ENCODE data around the gene IGF2BP3. TPM values are rescaled to one million over a fixed set of nuclear protein-coding genes. Genes with fewer than 3 reads are reported as not detected.
"Not testable (repeated sequence)": the region's sequence is repeated elsewhere in the genome, so short reads cannot be mapped to it uniquely, and the experiment has no call there.

Gene IGF2BP3
- total RNA-seq, 2 donors from 2014 or later, result 0.48 to 0.51 TPM

DNA sequence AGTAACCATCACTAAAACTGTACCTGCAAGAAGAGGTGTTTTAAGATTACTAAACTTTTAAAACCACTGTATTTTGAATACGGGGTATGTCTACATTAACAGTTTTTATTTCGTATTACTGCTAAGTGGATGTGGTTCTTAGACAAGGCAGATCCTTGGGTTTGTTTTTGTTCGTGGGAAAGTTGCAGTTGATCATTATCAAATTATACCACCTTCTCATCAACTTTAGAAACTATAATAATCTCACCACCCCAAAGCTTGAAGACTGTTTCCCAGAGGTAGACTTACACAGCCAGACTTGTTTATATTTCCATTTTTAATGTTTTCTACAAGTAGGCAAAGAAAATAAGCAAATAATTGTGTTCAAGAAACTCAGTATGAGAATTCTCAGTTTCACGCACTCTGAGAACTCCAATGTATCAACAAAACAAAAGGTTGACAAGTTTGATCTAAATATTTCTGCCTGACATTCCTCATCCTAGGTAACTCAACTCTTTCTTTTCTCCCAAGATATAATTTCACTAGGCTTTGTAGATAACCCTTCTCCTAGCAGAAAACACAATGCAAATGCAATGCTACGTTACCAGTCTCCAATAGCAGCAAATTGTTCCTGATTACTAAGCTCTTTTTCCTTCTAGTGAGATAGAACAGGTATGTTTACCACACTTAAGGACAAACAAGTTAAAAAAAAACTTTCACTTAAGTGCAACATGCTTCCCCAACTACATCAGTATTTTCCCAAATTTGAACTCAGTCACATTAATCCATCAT, 36.0 kb downstream of the IGF2BP3 start:
- intact Hi-C loops (cut with DNase I), result no loop called here

DNA sequence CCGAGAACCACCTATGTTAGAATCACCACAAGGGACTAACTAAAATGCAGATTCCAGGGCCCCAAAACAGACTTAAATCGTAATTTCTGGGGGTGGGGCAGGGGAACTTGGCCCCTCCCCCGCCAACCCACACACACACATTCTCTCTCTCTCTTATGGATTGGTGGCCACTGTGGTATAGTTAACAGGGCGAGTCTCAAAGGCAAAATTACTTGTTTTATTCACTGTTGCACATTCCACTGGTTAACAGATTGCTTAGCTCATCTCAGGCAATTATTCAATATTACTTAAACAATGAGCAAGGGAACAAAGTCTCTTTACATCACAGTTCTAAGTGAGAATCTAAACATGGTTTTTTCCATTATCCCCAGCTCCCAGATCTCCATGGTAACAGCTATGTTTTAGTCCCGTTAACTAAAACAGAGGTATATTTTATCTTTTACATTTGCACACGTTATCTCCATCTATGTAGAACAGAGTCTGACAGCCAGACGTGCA, 38.5 kb downstream of the IGF2BP3 start:
- intact Hi-C loops (cut with DNase I), result no loop called here
- DNase-seq (ENCODE audit: low spot score), result no peak

More for the DNA sequence above, 36.0 kb downstream of the IGF2BP3 start:
- no peak for DNase-seq (ENCODE audit: low spot score)

DNA sequence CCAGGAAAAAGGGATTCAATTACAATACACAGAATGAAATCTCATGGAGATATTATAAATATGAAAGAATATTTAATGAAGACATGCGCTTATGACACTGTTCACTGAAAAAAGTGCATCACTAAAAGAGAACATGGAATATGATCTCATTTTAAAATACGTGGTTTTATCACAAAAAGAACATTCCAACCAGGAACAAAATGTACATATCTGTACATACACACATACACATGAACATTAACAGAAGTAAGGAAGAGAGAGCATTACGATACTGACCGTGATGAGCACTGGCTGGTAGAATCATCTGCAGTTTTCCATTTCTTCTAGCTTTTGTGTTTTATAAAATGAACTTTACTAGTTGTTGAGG, 39.4 kb downstream of the IGF2BP3 start:
- intact Hi-C loops (cut with DNase I), result no loop called here
- no peak for DNase-seq (ENCODE audit: low spot score)

DNA sequence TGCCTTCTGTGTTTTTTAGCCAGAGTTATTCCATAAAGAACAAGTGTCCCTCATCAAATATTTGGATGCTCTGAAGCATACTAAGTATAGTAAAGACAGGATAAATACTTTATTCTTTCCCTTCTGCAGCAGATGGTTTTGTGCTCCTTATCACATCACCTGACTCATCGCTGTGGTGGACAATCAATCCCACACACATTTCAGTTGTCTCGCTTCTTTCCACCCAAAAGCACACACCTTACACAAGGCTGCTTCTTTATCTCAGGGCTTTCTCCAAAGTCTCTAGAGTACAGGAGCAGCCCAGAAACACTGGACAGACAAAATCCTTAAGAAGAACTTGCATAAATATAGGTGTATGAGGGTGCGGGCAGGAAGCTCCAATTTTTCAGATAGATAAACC, 43.4 kb downstream of the IGF2BP3 start:
- DNase-seq (ENCODE audit: low spot score), result no peak
- intact Hi-C loops (cut with DNase I), result no loop called here

DNA sequence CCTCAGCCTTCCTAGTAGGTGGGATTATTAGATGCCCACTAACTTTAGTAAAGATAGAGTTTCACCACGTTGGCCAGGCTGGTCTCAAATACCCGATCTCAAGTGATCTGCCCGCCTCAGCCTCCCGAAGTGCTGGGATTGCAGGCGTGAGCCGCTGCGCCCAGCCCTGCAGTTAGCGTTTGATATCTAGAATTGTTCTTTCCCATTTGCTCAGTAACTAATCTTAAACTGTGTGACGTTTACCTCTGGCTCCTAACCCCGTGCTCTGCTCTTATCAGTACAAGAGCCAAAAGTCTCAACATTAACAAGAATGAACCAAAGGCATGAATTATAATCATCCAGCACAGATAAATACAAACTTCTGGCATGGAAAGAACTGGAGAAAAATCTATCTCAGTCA, 47.4 kb downstream of the IGF2BP3 start:
- no peak for DNase-seq (ENCODE audit: low spot score)
- intact Hi-C loops (cut with DNase I), result no loop called here

DNA sequence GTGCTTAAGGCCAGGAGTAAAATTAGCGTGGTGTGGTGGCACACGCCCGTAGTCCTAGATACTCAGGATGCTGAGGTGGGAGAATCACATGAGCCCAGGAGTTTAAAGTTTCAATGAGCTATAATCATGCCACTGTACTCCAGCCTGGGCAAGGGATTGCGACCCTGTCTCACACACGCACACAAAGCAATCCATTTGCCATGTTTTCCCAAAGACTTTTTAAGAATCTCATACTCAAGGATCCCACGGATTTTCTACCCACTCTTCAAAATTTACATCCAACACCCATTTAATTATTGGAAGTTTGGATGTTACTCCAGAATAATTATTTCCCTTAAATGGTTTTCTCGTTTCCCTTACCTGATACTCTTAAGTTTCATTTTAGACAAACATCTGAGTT, 47.9 kb downstream of the IGF2BP3 start:
- intact Hi-C loops (cut with DNase I), result no loop called here
- DNase-seq (ENCODE audit: low spot score), result no peak

DNA sequence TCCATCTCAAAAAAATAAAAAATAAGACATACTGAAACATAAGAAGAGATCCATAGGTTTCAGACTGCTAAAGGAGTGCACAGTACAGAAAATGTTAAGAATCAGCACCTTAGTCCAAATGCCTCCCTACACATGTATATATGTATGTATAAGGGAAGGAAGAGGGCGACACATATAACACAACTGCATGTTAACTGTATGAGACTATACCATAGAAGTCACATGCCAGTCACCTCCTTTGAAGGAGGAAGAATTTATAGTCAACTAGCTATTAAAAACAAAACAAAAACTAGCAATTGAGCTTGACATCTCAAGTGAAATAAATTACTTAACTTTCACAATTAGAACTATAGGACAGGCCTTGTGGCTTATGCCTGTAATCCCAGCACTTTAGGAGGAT, 50.4 kb downstream of the IGF2BP3 start:
- DNase-seq (ENCODE audit: low spot score), result no peak
- intact Hi-C loops (cut with DNase I), result loop anchor here in 1 of 2 donors (10.0 kb wide), 1 partner anchor 465 kb away; no protein-coding TSS in a partner anchor

DNA sequence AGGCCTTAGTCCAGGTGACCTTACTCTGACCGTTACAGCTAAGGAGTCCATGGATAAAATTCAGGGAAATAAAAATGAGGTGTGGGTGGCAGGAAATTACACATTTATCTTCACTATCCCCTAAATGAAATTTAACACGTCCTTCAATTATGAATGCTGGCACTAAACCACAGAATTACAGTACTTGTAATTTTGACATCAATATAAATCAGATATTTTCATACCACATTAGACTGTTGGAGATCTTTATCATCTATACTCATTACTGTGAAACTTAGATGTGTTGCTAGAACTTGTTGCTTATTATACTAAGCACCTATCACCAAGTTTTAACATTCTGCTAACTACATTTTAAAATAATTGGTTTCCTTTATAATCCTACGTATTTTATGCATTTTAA, 51.1 kb downstream of the IGF2BP3 start:
- intact Hi-C loops (cut with DNase I), result loop anchor here in 1 of 2 donors (10.0 kb wide), 1 partner anchor 466 kb away; no protein-coding TSS in a partner anchor
- DNase-seq (ENCODE audit: low spot score), result no peak

DNA sequence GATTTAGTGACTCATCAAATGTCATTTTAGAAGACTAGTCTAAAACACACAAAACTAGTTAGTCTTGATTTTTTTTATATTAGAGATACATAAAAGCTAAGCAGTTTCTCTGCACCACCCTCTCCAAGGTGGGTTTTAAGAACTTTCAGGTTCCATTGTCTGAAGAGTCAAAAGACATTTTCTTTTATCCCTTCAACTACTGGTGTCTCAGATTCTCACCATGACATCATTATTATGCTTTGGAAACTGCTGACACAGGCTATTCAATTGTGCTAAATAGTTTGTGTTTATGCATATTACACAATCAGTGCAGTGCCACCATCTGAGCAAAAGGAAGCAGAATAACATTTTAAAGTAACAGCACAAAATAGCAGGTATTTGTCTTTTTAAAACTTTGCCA, 52.2 kb downstream of the IGF2BP3 start:
- intact Hi-C loops (cut with DNase I), result loop anchor here in 1 of 2 donors (10.0 kb wide), 1 partner anchor 467 kb away; no protein-coding TSS in a partner anchor
- no peak for DNase-seq (ENCODE audit: low spot score)

DNA sequence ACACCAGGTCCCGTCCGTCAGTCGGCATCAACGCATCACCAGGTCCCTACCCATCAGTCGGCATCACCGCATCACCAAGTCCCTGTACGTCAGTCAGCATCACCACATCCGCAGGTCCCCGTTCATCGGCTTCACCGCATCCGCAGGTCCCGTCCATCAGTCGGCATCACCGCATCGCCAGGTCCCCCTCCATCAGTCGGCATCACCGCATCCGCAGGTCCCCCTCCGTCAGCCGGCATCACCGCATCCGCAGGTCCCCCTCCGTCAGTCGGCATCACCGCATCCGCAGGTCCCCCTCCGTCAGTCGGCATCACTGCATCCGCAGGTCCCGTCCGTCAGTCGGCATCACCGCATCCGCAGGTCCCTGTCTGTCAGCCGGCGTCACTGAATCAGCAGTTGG, 55.1 kb downstream of the IGF2BP3 start:
- intact Hi-C loops (cut with DNase I), result loop anchor here in 1 of 2 donors (10.0 kb wide), 1 partner anchor 470 kb away; no protein-coding TSS in a partner anchor
- no peak for DNase-seq (ENCODE audit: low spot score)

DNA sequence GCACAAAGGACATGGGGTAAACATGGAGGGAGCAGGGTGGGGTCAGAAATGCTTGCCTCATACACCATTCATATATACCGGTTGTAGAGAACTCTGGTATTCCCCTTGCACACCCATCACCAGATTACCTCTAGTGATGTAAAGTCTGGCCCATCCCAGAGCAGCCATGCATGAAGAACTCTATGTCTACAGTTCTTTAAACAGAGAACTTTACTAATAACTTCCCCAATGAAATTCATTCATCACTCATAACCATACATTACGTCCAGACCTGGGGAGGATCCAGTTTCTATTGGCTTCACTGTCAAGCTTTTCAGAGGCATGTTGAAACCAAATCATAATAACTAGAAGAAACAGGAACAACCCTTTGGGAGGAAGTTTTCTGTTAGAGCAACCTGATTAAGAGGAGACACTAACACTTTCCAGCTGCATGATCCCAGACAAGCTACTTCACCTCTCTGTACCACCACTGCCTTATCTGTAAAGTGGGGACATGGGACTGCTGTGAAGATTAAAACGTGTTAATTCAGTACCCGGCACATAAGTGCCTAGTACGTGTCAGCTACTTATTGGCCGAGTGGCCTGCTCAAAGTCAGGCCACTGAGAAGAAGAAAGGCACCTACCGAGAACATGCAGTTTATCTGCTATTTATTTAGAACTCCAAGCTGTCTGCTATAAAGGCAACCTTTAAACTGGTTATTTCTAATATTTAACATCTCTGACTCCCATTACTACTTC, 59.7 kb downstream of the IGF2BP3 start:
- DNase-seq (ENCODE audit: low spot score), result no peak
- intact Hi-C loops (cut with DNase I), result loop anchor here in 1 of 2 donors (10.0 kb wide), 1 partner anchor 474 kb away; no protein-coding TSS in a partner anchor

DNA sequence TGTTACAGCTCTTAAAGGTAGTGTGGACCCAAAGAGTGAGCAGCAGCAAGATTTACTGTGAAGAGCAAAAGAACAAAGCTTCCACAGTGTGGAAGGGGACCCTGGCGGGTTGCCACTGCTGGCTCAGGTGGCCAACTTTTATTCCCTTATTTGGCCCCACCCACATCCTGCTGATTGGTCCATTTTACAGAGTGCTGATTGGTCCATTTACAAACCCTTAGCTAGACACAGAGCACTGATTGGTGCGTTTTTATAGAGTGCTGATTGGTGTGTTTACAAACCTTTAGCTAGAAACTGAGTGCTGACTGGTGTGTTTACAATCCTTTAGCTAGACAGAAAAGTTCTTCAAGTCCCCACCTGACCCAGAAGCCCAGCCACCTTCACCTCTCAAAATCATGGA, 63.7 kb downstream of the IGF2BP3 start:
- intact Hi-C loops (cut with DNase I); DNase-seq (ENCODE audit: low spot score): not testable (repeated sequence)

DNA sequence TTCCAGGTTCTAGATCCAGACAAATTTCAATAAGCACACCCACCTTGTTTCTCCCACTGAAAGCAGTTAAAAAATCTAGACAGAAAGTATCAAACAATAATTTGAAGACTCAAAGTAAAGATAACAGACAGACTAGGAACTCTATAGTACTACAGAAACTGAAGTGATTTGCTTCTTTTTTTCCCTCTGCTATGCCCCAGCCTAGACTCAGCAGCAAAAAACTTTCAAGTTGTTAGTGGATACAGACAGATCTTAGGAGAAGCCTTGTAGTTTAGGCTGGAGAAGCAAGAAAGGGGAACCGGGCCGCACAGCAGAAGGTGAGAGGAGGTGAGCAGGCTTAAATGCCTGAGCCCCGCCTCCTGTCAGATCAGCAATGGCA, 65.1 kb downstream of the IGF2BP3 start:
- intact Hi-C loops (cut with DNase I), result no loop called here
- DNase-seq (ENCODE audit: low spot score), result no peak

DNA sequence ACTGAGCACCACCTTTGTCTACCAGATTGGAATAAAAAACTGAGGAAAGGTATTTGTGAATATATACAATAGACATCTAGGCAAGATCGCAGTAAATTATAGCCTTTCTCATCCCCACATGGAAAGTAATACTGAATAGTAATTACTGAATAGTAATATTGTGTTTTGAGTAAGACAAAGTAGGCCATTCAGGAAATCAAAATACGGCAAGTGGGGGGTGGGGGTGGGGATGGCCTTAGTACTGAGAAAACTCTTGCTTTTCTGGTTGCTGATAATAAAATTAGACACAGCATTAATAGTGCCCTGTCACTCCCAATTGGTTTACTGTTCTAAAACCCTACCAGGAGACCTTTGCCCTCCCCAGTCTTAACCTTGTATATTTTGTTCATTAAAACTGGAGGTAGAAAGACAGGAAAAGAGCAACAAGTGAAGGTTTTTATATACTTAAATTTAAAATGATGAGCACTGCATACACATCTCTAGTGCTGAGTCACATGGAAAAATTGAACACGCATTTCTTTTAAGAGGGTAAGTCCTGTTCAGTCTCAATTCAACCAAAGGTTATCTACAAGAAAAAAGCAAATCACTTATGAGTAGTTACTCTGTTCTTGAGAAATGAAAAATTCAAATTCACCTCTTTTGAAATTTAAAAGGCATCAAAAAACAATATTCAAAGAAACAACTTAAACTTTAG, 65.6 kb downstream of the IGF2BP3 start:
- no peak for DNase-seq (ENCODE audit: low spot score)
- intact Hi-C loops (cut with DNase I), result no loop called here

DNA sequence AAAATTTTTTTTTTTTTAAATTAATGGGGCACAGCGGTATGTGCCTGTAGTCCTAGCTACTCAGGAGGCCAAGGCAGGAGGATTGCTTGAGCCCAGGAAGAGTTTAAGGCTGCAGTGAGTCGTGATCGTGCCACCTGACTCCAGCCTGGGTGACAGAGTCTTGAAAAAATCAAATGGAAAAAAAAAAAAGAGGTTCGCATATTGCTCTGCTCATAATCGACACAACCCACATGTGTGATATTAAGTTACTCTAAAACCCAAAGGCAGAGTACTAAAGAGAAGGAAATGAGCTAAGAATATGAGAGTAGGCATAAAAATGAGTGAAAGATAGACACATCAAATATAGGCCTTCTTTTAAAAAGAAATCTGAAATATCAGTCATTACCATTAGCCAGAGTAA, 66.3 kb downstream of the IGF2BP3 start:
- no peak for DNase-seq (ENCODE audit: low spot score)
- intact Hi-C loops (cut with DNase I), result no loop called here

DNA sequence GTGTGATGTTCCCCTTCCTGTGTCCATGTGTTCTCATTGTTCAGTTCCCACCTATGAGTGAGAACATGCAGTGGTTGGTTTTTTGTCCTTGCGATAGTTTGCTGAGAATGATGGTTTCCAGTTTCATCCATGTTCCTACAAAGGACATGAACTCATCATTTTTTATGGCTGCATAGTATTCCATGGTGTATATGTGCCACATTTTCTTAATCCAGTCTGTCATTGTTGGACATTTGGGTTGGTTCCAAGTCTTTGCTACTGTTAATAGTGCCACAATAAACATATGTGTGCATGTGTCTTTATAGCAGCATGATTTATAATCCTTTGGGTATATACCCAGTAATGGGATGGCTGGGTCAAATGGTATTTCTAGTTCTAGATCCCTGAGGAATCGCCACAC, 72.2 kb downstream of the IGF2BP3 start:
- intact Hi-C loops (cut with DNase I); DNase-seq (ENCODE audit: low spot score): not testable (repeated sequence)

DNA sequence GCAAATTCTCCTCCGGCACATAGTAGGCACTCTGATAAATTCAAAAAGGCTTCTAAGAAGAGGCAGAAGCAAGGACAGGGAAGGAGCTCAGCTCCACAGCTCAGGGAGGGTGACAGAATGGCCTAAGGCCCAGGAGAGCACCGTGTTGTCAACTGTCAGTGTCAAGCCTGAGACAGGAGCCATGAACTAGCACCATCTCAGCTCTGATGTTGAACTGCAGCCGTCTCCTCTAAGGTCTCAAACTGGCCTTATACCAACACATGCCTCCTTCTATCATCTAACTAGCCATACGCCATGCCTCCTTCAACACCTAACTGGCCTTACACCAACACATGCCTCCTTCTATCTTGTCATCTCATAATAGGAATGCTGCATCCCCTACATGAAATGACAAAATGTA, 73.0 kb downstream of the IGF2BP3 start:
- DNase-seq (ENCODE audit: low spot score), result no peak
- intact Hi-C loops (cut with DNase I), result no loop called here

DNA sequence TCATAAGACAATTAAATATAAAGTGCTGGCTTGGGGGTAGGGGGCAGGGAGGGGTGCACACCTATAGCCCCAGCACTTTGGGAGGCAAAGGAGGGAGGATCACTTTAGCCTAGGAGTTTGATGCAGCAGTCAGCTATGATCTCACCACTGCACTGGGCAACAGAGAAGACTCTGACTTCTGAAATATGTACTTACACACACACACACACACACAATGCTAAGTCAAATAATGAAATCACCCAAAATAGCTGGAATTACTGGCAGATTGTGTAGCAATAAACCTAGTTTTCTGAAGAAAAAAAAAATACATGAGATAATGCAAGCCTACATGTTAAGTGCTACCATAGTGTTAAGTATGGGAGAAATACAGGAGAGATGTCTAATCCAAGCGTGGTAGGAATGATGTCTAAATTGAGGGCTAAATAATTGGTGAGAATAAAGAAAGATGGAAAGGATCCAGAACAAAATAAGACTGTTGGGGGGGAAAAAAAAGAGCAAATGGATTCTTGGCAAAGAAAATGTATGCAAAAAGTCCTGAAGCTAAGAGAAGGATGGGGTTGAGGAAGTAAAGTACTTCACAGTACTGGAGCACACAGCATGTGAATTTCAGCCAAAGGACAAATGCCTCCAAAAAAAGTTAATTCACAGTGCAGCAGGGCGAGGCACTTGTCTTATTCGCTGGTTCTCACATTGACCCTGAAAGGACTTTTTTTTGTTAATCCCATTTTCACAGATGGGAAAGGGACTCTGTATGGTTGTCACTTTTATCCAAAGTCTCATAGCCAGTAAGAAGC, 73.9 kb downstream of the IGF2BP3 start:
- intact Hi-C loops (cut with DNase I), result no loop called here
- no peak for DNase-seq (ENCODE audit: low spot score)

All from posterior vena cava (tissue), 2 donors.